ENCODE results near the gene SLC41A3.

DNA sequence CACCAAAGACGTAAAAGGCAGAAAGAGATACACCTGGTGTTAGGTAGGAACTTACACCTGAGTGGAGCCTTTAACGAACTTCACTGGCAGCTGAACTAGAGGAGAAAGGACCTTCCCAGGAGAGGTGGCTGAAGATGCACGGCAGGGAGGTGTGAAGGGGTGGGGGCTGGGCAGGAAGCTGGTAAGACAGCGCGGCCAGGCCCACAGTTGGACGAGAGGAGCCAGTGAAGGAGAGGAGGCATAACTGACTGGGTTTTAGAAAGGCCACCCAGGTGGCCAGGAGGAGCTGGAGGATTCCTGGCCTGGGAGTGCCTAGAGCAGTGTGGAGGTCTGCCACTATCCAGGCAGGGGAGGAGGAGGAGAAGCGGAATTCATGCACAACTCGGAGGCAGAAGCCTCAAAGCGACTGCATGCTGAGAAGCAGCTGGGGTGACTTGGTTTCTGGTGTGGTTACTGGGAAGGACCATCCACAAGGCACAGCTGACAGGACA lies 51.9 kb downstream of the SLC41A3 start:
- TF ChIP-seq POLR2A (IDR thresholded peaks at IDR 0.05; ENCODE audit: low read length): no peak
- TF ChIP-seq GATA1 (IDR thresholded peaks at IDR 0.05; ENCODE audit: low read depth, low read length): no peak

Data from erythroblast (primary cell).